ENCODE data around the gene CNTNAP2.

Gene CNTNAP2

GRCh38 chr7:146116521-146117222, at the start of gene CNTNAP2:
Gene CNTNAP2, plus strand, starts transcription at chr7:146116801. Its CDS starts 76 bp downstream, at chr7:146116877.
- DNase-seq (ENCODE audit: low read depth in 2 of 2): no peak

GRCh38 chr7:146067880-146068279, 48.7 kb upstream of the CNTNAP2 start:
- no peak for DNase-seq (ENCODE audit: low read depth in 2 of 2)

DNA sequence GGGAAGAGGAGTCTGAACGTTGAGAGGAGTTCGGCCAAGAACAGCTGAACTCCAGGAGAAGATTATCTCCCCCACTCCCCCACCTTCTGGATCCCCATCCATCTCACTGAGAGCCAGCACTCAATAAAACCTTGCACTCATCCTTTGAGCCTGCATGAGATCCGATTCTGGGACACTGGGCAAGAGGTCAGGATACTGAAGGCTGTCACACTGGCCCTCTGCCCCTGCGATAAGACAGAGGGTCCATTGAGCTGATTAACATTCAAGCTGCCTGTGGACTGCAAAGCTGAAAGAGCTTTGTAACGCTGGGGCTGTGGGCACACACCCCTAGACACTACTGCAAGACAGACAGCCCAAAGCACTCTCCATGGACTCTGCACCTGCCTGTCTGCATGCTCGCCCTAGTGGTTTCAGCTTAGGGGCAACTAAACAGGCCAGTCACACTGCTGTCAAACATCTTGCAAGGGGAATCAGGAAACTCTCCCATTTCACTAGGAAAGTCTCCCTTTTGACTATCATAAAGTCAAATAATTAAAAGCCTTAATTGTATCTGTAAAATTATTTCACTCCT, 42.3 kb upstream of the CNTNAP2 start:
- no peak for DNase-seq (ENCODE audit: low read depth in 2 of 2)

GRCh38 chr7:146076344-146076743, 40.3 kb upstream of the CNTNAP2 start:
- no peak for DNase-seq (ENCODE audit: low read depth in 2 of 2)

GRCh38 chr7:146084086-146084485, 32.5 kb upstream of the CNTNAP2 start:
- no peak for DNase-seq (ENCODE audit: low read depth in 2 of 2)

DNA sequence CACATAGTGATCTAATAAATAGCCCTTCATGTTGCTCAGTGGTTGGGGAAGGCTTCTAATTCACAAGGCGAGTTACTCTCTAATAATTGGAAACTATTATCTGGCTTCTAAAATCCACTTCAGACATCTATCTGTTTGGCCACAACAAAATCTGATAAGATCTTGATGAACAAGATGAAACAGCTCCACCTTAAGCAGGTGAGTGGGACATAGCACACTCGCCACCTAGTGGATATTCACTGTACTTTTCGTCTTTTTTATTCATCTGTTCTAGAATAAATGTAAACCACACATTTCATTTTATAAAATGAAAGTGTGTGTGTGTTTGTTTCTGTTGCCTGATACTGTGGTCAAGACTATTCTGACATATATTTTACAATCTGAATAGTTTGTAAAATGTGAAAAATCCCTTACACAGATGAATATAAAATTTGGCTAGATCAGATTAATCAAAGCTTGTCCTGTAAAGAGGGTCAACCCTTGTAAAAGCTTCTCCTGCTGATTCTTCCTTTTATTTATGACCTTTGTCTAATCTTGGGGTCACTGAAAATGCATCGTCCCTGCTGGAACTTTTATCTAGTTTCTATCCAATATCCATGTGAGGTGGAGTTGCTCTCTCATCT, 26.5 kb upstream of the CNTNAP2 start:
- no peak for DNase-seq (ENCODE audit: low read depth in 2 of 2)

DNA sequence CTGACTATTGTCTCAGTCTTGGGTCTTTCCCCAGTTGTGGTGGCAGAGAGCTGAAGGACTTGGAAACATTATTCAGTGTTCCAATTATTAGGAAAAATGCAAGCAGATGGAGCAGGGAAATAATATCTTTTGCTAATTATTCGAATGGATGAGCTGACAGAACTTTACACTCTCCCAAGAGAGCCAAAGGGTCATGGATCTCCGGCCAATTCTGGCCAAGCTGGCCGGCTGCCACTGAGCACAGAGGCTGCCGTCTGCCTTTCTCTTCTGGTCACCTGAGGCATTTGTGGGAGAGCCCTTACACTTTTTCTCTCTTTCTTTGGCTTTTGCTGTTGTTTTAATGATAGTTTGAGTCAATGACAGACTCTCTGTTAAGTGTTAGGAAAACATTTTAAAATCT, 22.2 kb upstream of the CNTNAP2 start:
- DNase-seq (ENCODE audit: low read depth in 2 of 2): no peak

GRCh38 chr7:146096994-146097393, 19.6 kb upstream of the CNTNAP2 start:
- no peak for DNase-seq (ENCODE audit: low read depth in 2 of 2)

DNA sequence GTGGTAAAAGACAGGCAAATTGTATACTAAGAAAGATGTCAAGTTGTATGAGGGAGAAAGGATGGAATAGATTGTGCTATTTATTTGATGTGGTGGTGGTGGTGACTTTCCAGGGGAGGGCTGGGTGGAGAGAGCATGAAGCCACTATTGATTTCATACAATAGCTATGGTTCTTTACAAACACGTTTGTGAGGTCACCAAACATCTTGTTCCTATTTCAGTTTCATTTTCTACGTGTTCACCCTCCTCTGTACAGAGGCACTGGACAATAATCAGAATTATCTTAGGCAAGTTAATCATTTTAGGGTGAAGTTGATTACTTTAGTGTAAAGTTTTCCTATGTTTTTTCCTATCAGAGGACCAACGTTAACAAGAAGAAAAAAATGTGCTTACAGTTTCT, 10.3 kb upstream of the CNTNAP2 start:
- no peak for DNase-seq (ENCODE audit: low read depth in 2 of 2)

DNA sequence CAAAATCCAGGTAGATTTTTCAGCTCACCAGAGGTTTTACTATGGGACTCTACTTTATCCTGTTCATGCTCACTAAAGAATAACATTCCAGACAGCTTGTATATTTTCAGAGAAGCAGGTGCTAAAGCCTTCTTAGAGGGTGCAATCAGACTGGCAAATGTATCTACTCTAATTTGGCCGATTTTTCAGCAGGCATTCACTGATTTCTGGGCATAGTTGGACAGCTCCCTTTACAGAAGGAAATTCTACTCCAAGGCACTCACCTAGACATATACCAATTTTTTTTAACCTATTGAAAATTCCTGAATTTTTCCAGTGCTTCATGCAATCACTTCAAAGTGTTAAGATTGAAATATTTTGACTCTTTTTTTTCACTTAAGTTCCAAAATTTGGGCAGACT, 3.8 kb upstream of the CNTNAP2 start:
- no peak for DNase-seq (ENCODE audit: low read depth in 2 of 2)

GRCh38 chr7:146115548-146115850, 1.1 kb upstream of the CNTNAP2 start:
- DNase-seq (ENCODE audit: low read depth in 2 of 2): no peak

DNA sequence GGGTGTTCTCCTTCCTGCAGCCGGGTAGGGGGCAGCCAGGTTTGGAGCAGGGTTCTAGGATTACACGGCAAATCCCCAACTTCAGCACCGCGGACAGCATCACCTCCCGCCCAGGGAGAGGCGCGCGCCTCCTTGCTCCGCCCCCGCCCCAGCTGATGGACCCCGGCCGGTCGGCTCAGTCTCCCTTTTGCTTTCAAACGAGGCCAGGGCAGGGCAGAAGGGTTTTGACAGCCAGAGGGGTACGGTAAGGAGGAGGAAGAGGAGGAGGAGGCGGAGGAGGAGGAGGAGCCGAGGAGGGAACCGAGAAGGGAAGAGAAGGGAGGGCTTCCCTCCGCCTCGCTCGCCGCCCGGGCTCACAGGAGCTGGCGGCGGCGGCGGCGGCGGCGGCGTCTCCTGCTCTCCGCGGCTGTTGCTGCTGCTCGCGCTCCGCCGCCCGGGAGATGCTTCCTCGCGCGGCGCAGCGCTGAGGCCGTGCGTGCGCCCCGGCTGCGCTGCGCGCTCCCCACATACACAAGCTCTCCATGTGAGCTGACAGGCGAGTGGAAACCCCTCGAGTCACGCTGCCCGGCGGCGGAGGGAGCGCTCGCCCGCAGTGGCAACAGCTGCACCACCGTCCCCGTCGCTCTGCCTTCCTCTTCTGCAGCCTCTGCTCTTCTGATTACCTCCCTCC, 615 bp upstream of the CNTNAP2 start:
- peak in 1 of 2 experiments; percentile 17 for DNase-seq (ENCODE audit: low read depth in 2 of 2)

- no peak for DNase-seq (ENCODE audit: low read depth in 2 of 2)
Observed at GRCh38 chr7:146117576-146117975, 975 bp downstream of the CNTNAP2 start.

DNA sequence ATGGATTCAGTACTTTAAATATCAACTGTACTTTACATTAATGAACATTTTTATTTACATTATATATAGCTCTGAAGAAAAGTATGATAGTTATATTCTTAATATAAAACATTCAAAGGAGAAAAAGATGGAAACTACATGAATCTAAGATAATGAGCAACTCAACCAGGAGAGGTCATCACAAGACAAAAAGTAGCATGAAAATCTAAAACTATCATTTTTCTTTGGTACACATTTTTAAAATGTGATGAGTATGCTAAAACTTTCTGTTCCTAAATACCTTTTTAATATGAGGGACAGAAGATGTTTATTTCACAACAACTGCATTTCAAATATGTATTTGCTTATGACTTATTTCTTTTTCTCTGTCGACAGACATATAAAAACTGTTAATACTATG, 2.4 kb downstream of the CNTNAP2 start:
- DNase-seq (ENCODE audit: low read depth in 2 of 2): no peak

- DNase-seq (ENCODE audit: low read depth in 2 of 2): no peak
Observed at GRCh38 chr7:146123715-146124114, 7.1 kb downstream of the CNTNAP2 start.

- DNase-seq (ENCODE audit: low read depth in 2 of 2): no peak
Observed at GRCh38 chr7:146126767-146127509, 10.3 kb downstream of the CNTNAP2 start.

DNA sequence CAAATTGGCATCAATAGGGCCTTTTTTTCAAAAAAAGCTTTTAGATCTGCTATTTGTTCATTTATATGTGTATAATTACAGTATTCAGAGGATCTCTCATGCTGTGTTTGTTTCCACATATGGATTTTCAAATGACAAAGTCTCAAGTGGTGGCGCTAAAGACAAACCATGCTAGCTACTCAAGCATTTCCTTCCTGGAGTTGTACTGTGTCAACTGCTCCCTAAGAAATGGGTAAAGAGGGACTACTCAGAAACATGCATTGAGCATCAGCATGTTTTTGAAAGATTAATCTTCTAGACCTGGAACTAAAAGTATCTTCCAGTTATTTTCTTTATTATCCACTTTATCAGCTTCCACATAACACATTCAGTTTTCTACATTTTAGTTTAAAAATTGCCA, 12.7 kb downstream of the CNTNAP2 start:
- no peak for DNase-seq (ENCODE audit: low read depth in 2 of 2)

DNA sequence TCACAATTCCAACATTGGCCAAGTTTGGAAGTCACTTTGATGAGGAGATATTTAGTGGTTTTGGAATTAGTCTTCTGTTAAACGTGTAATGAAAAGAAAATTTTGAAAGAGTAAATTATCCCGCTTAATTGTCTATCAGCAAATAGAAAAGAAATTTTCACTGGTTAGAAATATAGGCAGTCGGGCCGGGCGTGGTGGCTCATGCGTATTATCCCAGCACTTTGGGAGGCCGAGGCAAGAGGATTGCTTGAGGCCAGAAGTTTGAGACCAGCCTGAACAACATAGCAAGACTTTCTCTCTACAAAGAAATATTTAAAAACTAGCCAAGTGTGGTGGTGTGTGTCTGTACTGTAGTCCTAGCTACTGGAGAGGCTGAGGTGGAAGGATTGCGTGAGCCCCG, 13.4 kb downstream of the CNTNAP2 start:
- no peak for DNase-seq (ENCODE audit: low read depth in 2 of 2)

DNA sequence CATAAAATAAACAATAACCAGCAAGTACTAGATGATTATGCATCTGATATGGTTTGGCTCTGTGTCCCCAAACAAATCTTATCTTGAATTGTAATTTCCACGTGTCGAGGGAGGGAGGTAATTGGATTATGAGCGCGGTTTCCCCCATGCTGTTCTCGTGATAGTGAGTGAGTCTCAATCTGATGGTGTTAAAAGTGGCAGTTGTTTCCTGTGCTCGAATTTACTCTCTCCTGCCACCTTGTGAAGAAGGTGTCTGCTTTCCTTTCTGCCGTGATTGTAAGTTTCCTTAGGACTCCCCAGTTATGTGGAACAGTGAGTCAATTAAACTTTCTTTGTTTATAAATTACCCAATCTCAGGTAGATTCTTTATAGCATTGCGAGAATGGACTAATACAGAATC, 15.1 kb downstream of the CNTNAP2 start:
- no peak for DNase-seq (ENCODE audit: low read depth in 2 of 2)

GRCh38 chr7:146136357-146136875, 19.8 kb downstream of the CNTNAP2 start:
- no peak for DNase-seq (ENCODE audit: low read depth in 2 of 2)

DNA sequence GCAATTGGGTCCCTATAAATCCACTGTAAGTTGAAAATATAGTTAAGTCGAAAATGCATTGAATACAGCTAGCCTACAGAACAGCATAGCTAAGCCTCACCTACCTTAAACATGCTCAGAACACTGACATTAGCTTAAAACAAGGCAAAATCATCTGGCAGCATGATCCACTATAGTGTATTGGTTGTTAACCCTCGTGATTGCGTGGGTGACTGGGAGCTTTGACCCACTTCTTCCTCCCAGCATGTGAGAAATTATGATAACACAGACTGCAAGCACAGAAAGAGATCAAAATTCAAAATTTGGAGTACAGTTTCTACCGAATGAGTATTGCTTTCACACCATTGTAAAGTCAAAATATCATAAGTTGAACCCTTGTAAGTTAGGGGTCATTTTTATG, 22.3 kb downstream of the CNTNAP2 start:
- DNase-seq (ENCODE audit: low read depth in 2 of 2): no peak
